Activated naive CD4-positive, alpha-beta T cell treated with Interleukin-2 at 50 U/mL for 16 hours (primary cell): ENCODE data around the gene CATSPER3.

Experiments
- DNase-seq: peaks from one replicate; pipeline ENCODE4 v3.0.0-alpha.2; 2020

Gene CATSPER3

DNA sequence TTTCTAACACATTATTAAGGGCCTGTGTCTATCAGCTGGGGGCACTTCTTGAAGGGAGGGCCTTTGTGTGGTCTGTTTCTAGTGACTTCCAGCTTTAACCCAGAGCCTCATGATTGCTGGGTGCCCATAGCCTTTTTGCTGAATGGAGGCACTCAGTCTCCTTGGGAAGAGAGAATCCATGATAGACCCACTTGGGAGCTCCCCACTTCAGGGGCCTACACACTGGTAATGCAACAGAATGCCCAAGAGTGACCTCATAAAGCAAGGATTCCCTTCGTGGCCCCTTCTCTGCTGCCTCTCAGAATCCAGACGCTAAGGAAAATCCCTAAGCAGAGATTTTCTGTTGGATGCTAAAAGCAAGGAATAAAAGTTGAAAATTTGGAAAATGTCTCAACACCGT, at the start of gene CATSPER3:
Gene CATSPER3 (plus strand): TSS at position 301 of the 400 bp plus-strand sequence. CDS start 85 bp downstream, at position 386.
- no peak for DNase-seq

- DNase-seq, result no peak
These were observed 48.8 kb upstream of the CATSPER3 start for GRCh38 chr5:134918861-134919260.

GRCh38 chr5:134920848-134921575, 46.7 kb upstream of the CATSPER3 start:
- no peak for DNase-seq

DNA sequence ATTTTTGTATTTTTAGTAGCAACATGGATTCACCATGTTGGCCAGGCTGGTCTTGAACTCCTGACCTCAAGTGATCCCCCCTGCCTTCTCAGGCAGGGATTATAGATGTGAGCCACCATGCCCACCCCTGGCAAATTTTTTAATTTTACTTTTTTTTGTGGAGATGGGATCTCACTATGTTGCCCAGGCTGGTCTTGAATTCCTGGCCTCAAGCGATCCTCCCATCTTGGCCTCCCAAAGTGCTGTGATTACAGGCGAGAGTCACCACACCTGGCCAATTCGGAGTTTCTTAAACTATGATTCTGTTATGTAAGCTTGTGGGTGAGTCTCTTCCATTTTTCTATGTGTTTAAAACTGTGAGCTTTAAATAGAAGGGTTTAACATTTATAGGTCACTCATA, 35.2 kb upstream of the CATSPER3 start:
- no peak for DNase-seq

DNA sequence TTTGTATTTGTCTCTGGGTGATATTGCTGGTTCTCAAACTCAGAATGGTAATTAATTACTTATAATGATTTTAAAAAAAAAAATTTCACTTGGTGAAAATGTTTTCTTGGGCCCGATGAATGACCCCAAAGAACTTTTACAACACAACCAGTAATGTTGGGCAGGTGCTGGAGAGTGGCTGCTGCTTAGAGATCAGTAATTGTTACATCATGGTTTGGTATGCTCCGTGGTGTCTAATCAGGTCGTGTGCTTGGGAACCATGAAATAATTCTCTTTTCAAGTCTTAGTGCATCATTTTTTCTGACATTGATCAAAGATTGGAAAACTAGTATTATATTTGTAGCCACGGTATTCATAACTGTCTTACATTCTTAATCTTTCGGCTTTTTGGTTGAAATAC, 33.5 kb upstream of the CATSPER3 start:
- no peak for DNase-seq

- no peak for DNase-seq
These were observed 31.8 kb upstream of the CATSPER3 start for GRCh38 chr5:134935711-134936602.

DNA sequence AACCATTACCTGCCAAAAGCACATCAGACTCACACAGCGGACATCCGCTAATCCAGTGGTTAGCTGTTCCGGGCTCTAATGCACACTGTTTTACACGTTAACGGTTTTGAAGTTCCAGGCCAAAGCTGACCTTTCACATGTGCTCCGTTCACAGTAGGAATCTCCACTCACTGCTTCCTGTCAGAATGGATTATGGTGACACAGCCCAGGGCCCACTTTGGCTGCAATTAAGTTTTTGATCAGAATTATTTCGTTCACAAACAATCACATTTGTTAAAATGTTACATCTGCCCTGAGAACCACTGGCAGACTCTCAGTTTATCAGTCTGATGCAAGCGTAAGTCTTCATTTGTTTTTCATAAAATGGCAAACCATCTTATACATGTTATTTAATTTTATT, 30.2 kb upstream of the CATSPER3 start:
- DNase-seq, result no peak

DNA sequence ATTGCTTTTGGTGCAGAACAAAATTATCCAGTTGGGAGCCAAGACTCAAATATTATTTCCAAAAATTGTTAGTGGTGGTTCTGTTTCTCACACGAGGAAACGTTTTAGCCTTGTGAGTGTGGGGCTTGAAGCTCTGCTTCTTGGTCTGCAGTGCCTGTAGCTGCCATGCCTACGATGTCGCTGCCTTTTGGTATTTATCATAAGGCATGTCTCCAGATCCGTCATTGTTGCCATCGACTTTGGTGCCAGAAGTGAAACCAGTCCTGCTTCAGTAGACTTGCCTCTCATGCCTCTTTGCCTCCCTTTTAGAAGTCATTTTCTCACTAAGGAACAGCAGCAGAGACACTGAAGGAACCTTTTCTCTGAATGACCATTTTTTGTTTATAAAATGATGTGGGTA, 29.7 kb upstream of the CATSPER3 start:
- no peak for DNase-seq

GRCh38 chr5:134939500-134939899, 28.2 kb upstream of the CATSPER3 start:
- DNase-seq, result no peak

GRCh38 chr5:134943547-134943946, 24.2 kb upstream of the CATSPER3 start:
- no peak for DNase-seq

GRCh38 chr5:134944630-134945029, 23.1 kb upstream of the CATSPER3 start:
- DNase-seq, result no peak

- no peak for DNase-seq
These were observed 22.7 kb upstream of the CATSPER3 start for GRCh38 chr5:134945041-134945440.

GRCh38 chr5:134948911-134949310, 18.8 kb upstream of the CATSPER3 start:
- no peak for DNase-seq

DNA sequence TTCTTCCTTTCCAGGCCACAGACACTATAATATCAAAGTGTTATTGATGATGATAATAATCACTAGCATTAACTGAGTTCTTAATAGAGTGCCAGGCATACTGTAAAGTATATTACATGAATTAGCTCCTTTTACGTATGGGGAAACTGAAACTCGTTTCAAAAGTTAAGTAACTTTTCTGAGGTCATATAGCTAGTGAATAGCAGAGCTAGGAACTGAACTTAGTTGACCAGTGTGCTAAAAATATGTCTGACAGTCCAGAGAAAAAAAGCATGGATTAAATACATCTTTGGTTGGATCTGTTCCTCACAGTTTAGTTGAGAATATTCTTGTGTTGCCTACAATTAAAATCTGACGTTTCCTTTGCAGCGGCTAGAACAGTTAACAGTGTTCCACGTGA, 18.4 kb upstream of the CATSPER3 start:
- DNase-seq, result no peak

DNA sequence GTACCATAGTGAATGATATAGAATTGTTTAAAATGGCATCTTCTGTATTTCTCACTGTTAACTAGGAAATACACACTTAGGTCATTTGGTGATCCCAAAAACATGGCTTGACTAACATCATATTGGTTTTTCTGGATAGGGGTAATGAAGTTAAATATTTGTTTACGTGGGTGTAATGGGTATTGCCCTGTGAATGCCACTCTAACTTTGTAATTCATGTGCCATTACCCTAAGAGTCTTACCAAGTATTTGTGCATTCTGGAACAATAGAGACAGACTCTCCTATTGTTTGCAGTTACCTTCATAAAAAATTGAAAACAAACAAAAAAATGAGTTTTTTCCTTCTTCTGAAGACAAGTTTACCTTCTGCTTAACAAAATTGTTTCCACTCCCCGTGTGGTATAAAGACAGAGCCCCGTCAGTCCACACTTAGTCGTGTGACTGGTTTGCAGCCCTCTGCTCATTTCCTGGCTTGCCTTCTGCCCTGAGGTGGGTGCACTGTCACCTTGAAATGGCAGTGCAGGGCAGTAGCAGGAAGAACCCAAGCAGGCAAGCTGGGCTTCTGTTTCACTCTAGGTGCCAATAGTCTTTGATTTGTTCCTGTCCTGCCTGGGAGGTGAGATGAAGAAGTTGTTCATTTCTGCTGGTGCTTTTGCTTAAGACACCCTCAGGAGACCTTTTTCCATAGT, 9.6 kb upstream of the CATSPER3 start:
- no peak for DNase-seq

GRCh38 chr5:134958755-134959154, 9.0 kb upstream of the CATSPER3 start:
- DNase-seq, result no peak

DNA sequence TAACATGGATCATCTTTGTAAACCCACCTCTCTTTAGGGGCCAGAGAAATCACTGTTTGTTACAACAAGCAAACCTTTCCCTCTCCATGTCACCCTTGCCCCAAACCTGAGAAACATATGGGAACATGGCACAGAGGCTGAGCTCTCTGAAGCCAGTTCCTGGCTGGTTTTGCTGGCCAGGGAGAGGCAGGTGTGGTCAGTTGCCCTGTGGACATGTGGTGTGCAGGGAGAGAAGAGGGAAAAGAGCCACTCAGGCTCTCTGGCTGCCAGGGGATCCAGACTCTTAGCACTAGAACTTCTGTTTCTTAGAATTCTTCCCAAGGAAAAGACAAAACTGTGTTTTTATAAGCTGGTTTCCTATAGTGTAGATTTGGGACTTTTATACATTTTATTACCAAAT, 4.6 kb upstream of the CATSPER3 start:
- no peak for DNase-seq

GRCh38 chr5:134964359-134965270, 3.1 kb upstream of the CATSPER3 start:
- no peak for DNase-seq

DNA sequence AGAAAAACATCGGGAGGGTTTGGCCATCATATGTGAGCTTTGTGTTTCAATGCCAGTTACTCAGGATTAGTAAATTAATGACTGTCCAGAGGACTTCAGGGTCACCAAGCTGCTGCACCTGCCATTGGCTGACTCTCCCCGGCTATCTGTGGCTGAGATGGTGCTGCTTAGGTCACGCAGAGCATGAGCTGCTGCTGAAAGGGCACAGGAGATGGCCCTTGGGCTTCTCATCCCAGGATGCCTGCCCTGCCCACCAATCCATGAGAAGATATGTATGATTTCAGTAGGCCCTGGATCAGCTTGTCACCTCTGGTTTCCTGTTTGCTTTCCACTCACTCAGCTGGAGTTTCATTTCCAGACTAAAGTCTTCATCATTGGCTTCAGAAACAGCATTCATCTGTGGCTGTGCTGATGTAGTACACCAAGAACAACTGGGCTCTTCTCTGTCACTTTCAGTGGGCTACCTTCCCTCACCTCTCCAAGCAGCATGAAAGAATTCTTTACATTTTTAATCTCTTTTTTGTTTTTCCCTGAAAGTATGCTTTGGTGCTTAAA, 2.4 kb upstream of the CATSPER3 start:
- no peak for DNase-seq

DNA sequence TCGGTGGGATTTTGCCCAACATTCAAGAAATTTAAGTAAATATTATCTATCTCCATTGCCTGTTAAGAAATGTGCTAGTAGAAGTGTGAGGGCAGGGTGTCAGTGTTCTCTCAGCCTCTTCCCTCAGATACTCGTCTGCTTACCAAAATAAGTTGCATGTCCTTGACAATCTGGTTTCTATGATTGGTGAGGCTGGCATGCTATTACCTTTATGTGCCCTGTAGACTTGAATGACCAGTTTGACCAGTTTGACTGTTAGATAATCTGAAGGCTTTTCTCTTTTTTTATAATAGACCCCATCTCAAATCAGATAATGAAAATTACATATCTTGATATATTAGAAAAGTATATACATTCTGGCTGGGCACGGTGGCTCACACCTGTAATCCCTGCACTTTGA, 348 bp downstream of the CATSPER3 start:
- no peak for DNase-seq

DNA sequence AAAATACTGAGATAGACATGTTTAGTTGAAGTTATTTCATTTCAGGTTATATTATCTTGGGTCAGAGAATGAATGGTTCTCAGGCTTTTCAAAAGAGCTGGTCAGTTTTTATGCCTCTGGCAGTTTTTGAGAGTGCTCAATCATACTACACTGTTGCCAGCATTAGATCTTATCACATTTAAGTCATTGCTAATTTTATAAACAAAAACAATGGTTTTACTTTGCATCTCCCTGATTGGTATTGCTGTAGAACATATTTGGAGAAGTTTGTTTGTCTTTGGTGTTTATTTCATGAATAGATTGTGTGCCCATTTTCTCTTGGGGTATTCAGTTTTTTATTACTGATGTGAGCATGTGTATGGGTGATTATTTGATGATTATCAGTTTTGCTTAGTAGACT, 1.5 kb downstream of the CATSPER3 start:
- no peak for DNase-seq

- DNase-seq, result no peak
These were observed 7.5 kb downstream of the CATSPER3 start for GRCh38 chr5:134975078-134975715.
